ENCODE results near the gene FRK. TPM values are rescaled to one million over a fixed set of nuclear protein-coding genes. Genes with fewer than 3 reads are reported as not detected.

FRK gene, protein sequence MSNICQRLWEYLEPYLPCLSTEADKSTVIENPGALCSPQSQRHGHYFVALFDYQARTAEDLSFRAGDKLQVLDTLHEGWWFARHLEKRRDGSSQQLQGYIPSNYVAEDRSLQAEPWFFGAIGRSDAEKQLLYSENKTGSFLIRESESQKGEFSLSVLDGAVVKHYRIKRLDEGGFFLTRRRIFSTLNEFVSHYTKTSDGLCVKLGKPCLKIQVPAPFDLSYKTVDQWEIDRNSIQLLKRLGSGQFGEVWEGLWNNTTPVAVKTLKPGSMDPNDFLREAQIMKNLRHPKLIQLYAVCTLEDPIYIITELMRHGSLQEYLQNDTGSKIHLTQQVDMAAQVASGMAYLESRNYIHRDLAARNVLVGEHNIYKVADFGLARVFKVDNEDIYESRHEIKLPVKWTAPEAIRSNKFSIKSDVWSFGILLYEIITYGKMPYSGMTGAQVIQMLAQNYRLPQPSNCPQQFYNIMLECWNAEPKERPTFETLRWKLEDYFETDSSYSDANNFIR
- total RNA-seq = 1 to 10 TPM in 1 of 4 donors, under 1 TPM in 3; 0.44 to 1.3 (median 0.63) TPM

DNA sequence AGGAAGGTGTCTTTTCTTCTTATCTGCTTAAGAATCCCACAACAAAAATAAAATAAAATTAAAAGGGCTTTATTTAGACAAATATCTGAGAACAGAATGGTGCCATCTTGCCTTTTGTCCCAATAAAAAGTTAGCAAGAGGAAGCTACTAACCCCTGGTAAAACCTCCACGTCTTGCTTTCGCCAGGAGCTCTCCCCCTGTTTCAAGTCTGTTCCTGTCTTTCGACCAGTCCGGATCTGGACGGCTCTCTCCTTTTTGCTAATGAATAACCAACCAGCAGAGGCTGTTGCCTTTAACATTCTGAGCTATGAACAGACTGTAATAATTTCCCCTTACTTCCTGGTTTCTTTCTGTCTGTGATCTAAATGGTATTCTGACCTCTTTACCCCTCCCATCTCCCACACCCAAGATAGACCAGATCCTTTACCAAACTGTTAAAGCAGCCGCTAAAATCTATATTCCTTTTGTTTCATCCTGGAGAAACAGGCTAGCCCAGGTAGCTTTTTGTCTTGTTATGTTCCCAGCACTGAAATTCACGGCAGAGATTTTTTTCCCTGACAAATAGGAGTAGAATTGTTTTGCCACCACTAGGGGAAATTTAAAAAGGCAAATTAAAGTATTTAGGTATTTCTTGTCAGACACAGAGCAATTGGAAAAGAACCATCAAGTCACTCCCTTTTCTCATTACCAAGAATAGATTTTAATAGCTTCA, at the start of gene FRK:
Gene FRK (minus strand): TSS at position 320 of the 712 bp plus-strand sequence. CDS start 580 bp downstream, outside the sequence.
- TF ChIP-seq, protein P1, sequence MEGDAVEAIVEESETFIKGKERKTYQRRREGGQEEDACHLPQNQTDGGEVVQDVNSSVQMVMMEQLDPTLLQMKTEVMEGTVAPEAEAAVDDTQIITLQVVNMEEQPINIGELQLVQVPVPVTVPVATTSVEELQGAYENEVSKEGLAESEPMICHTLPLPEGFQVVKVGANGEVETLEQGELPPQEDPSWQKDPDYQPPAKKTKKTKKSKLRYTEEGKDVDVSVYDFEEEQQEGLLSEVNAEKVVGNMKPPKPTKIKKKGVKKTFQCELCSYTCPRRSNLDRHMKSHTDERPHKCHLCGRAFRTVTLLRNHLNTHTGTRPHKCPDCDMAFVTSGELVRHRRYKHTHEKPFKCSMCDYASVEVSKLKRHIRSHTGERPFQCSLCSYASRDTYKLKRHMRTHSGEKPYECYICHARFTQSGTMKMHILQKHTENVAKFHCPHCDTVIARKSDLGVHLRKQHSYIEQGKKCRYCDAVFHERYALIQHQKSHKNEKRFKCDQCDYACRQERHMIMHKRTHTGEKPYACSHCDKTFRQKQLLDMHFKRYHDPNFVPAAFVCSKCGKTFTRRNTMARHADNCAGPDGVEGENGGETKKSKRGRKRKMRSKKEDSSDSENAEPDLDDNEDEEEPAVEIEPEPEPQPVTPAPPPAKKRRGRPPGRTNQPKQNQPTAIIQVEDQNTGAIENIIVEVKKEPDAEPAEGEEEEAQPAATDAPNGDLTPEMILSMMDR (IDR thresholded peaks at IDR 0.05; ENCODE audit: low read depth) = no peak

DNA sequence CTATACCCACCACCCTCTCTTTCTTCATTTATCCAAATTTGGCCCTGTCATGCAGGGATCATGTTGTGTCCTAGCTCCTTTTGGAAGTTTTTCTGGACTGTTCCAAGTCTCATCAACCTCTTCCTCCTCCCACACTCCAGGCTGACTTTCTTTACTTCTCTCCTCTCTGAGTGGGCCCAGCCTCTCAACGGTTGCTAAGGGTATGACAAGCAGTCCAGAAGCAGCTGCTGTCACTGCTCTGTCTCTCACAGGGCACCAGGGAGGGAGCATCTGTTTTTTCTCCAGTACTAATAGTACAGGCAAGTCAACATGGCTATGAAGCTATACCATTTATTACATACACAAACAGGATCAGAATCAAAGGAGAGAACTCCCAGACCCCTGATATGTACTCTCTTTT, 48.1 kb upstream of the FRK start:
- TF ChIP-seq, protein P1 (IDR thresholded peaks at IDR 0.05; ENCODE audit: low read depth) = no peak

DNA sequence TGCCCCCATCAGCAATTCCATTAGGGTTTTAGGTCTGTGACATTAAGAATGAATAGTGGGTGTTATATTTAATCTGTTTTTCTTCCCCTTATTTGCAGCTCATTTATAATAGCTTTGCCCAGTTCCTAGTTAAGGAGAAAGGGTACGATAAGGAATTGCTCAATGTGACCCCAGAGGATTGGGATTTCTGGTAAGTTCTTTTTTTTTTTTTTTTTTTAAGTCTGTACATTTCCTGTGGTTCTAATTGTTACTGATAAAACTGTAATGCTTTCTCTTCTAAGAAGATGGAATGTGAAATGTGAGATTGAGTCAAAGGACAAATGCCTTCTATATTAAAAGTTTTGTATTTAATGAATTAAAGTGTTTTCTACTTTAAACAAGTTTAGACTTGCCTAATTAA, 45.5 kb upstream of the FRK start:
- TF ChIP-seq, protein P1 (IDR thresholded peaks at IDR 0.05; ENCODE audit: low read depth) = no peak

DNA sequence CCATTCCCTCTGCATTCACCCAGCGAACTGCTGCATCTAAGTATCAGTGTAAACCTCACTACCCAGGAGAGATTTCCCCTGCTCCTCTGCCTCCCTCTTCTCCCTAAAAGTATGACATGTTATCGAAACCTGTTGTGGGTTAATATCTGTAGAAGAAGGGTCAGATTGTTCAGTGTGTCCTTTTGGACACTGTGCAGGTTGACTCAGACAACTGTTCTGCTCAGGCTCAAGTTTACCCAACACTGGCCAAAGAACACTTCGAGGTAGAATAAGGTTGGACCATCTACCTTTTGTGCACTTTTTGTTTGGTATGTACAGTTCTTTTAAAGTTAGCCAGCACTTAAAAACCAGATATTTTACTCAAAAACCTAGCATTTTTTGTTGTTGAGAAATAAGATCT, 44.6 kb upstream of the FRK start:
- TF ChIP-seq, protein P1 (IDR thresholded peaks at IDR 0.05; ENCODE audit: low read depth) = no peak

DNA sequence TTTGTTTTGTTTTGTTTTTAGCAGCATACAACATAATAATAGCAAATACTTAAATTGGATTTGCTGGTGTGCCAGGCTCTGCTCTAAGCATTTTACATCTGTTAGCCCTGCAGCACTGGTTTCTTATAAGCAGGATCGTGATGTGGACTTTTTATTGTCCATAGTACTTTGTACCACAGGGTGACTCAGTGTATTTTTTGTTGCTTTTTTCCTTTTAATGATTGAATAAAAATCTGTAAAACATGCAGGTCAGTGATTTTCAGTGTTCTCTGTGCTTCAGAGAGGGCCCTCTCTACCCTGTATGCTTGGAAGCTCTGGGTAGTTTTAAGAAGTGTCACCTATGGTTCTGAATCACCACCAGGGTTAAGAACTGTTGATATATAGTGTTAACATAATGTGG, 43.9 kb upstream of the FRK start:
- TF ChIP-seq, protein P1 (IDR thresholded peaks at IDR 0.05; ENCODE audit: low read depth) = no peak

DNA sequence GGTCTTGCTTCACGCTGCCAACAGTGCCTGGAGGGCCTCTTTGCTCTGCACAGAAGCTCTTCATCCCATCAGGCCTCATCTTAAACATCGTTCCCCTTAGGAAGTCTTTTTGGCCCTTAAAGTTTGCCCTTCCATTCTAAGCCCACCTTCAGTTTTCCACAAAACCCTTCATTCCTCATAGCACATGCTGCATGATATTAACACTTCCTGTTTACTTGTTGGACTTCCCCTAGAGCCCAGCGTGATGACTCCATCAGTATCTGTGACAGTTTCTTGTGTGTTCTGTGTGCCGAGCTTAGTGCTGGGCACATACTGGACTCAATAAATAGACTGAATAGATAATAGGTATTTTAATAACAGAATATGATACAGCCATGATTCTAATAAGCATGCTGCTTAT, 42.2 kb upstream of the FRK start:
- TF ChIP-seq, protein P1 (IDR thresholded peaks at IDR 0.05; ENCODE audit: low read depth) = no peak

DNA sequence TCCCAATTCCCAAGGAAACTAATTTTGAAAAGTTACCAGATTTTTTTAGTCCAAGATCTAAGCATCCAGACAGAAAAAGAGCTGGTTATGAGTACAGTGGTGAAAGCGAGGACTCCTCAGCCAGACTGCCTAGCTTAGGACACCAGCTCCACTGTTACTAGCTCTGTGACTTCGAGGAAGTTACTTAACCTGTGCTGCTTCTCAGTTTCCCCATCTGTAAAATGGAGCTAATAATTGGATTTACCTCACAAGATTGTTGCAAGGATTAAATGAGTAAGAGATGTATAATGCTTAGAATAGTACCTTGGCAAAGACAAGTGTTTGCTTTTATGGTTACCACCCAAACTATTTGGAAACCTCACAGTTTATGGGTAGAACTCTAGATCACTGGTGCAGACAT, 41.1 kb upstream of the FRK start:
- TF ChIP-seq, protein P1 (IDR thresholded peaks at IDR 0.05; ENCODE audit: low read depth) = no peak
